Astrocyte of the cerebellum (primary cell): Measurements from ENCODE around the gene RARRES2.

Experiments
- DNase-seq: peaks from one replicate; pipeline ENCODE4 v3.0.0-alpha.2; 2011; ENCODE audit warnings: low read depth
- H3K4me3 ChIP-seq: 2 replicates; pipeline ENCODE4 v1.5.1; 2011; ENCODE audit warnings: mild to moderate bottlenecking, low read depth, low read length, moderate library complexity
- CTCF ChIP-seq: IDR thresholded peaks from 2 replicates; pipeline ENCODE4 v1.5.1; 2012; ENCODE audit warnings: low read length, low read depth, moderate library complexity, mild to moderate bottlenecking; ENCODE audit errors: missing control alignments
- in situ Hi-C: cut with HindIII; loops from 2 replicates; pipeline ENCODE4 v1.10.0; 2017; ENCODE audit warnings: low sequenced_read_pairs

RARRES2 gene

DNA sequence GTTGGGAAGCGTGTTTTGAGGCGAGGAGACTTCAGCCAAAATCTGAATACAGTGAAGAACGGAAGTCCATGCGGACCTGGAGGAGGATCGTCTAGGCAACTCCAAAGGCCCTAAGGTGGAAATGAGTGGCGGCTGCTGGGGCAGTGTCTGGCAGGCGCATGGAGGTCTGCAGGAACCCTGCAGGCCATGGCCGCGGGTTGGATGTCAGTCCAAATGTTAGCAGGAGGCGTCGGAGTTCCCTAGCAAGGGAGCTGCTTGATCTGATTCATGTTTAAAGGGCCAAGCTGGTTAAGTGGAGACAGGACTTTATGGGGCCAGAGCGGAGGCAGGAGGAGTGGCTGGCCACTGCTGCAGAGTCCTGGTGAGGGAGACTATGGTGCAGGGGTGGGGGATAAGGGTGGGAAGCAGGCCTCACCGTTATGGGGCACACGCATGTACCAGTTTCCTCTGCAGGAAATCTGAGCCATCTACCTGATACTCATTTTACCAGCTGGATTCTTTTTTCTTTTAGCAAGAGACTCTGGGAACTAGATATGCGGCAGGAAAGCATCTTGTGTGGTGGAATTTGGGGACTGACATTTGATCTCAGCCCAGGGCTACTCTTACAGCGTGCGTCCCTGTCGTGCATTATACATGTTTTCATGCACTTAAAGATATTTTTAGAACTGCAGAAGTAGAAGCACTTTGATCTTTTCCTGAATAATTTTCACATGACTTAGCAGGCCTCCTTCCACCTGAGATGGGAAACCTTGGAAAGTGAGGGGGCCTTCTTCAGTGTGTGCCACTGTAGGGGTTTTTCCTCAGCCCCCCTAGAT lies 20.6 kb upstream of the RARRES2 start:
- no peak for DNase-seq
- in situ Hi-C loops, result no loop called here
- H3K4me3 ChIP-seq, result no peak overlapping the region
- no peak for TF ChIP-seq CTCF

GRCh38 chr7:150361402-150361801 lies 20.0 kb upstream of the RARRES2 start:
- no peak for DNase-seq
- in situ Hi-C loops, result no loop called here
- no peak for TF ChIP-seq CTCF
- H3K4me3 ChIP-seq, result no peak overlapping the region

- in situ Hi-C loops, result no loop called here
- TF ChIP-seq CTCF, result no peak
- no peak overlapping the region for H3K4me3 ChIP-seq
- DNase-seq, result no peak
These were observed 19.1 kb upstream of the RARRES2 start for GRCh38 chr7:150360363-150361058.

- no peak for DNase-seq
- in situ Hi-C loops, result no loop called here
- H3K4me3 ChIP-seq, result no peak overlapping the region
- TF ChIP-seq CTCF, result no peak
These were observed 18.4 kb upstream of the RARRES2 start for GRCh38 chr7:150359622-150360362.

- in situ Hi-C loops, result no loop called here
- TF ChIP-seq CTCF, result no peak
- DNase-seq, result no peak
- H3K4me3 ChIP-seq, result no peak overlapping the region
These were observed 17.7 kb upstream of the RARRES2 start for GRCh38 chr7:150358988-150359621.

- no peak overlapping the region for H3K4me3 ChIP-seq
- no peak for DNase-seq
- in situ Hi-C loops, result no loop called here
- no peak for TF ChIP-seq CTCF
These were observed 17.0 kb upstream of the RARRES2 start for GRCh38 chr7:150358433-150358832.
